HTERT RPE-1 (cell line): Measurements from ENCODE around the gene PRPF19.

Experiments used
- in situ Hi-C: fragments of 300-500 bp; cut with MboI; formaldehyde crosslinking; loops from 4 replicates; pipeline ENCODE4 v1.14.3; 2020; ENCODE audit warnings: low sequenced_read_pairs

Gene PRPF19

DNA sequence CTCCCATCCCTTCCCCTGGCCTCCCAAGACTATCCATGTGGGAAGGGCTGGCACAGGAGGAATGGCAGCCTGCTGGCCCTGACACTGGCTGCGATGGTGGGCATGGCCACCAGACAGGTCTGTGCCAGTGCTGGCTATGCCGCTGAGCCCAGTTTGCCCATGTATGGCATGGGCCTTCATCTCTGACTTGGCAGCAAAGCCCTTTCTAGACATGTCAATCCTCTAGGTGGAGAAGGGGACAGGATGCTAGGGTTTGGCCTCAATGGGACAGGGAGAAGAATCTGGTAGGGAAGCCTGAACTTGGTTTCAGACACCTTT is 30.3 kb downstream of the PRPF19 start:
- in situ Hi-C loops: no loop called here

DNA sequence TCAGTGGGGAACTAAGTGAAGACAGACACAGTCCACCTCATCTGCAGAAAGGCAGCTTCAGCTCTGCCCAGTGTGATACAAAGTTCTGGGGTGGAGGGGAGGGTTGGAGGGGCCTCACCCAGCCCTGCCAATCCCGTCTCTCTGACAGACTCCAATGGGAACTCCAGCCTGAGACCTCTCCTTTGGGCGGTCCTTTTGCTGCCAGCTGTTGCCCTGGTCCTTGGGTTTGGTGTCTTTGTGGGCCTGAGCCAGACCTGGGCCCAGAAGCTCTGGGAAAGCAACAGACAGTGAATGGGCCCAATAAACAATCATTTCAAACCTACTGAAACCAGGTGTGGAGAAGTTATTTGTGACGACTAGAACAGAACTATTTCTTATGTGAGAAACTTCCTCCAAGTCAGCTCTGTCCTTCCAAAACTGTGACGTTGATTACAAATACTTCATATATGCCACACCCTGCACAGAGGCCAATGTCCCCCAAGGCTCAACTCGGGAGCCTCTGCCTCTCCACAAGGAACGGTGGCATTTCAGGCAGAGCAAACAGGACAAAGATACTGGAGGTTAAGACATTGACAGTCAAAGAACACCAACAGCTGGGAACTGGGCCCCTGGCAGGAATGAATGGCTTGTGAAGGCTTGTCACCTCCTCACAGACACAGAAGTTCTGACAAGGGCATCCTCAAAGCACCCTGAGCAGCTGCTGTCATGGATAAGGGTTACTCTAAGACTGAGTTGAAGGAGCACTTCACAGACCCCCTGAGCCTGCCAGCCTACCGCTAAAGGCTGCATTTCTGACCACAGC is 30.8 kb downstream of the PRPF19 start:
- in situ Hi-C loops: no loop called here

DNA sequence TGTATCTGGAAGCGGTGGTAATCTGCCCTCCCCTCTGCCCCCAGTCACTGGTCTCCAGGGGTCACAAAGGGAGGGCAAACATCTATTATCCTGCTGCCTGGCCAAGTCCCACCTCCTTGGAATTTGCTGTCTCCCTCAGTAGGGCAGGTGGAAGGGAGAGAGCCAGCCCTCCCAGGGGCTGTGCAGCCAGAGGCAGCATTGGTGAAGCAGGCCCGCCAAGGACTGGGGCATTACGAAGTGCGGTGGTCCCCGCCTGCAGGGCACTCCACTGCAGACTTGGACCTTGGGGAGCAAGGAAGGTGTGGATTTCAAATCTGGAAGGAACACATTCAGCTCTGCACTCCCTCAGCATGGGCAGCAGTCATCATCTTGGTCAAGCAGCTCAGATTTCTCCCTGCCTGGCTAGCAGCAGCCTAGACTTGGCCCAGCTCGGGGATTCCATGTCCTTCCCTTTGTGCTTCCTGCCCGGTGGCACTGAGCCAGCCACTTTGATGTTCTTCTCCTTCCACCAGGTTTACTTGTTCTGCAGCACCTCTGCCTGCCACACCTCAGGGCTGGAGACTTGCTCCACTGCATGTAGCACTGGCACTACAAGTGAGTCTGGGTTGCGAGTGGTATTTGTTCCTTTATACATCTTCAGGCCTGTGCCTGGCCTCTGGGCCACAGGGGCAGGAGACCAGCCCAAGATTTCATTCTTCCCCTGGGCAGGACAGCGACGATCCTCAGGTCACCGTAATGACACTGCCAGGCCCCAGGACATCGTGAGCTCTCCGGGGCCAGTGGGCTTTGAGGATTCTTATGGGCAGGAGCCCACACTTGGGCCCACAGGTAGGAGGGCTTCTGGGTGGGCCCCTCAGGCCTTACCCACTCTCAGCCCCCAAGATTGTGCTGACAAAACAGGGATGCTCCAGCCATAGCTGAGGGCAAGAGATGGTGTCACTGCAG is 31.7 kb downstream of the PRPF19 start:
- in situ Hi-C loops: no loop called here

DNA sequence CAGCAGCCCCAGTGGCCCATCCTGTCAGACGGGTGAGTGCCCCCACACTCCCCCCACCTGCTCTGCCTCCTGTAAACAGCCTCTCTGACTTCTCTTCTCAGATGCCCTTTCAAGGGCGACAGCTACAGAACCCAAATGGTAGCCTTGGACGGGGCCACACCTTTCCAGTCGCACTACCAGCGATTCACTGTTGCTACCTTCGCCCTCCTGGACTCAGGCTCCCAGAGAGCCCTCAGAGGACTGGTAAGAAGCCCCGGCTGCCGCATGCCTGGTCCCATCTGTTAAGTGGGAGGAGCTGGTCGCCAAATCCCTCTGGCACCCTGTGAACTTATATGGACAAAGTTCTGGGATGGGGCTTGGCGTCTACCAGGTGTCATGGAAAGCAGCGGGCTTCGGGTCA is 32.9 kb downstream of the PRPF19 start:
- in situ Hi-C loops: no loop called here

DNA sequence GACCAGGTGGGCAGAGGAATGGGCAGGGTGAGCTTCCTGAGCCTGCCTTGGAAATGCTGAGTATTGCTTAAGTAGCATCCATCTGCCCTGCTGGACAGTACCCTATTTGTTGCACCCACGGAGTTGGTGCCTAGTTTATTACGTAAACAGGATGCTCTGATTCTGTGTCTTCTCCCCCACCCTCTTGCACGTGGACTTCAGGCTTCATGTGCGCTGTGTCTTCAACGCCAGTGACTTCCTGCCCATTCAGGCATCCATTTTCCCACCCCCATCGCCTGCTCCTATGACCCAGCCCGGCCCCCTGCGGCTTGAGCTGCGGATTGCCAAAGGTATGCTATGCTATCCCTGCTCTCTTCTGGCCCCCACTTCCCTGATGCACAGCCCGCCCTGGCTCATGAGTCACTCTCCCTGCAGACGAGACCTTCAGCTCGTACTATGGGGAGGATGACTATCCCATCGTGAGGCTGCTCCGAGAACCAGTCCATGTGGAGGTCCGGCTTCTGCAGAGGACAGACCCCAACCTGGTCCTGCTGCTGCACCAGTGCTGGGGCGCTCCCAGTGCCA is 33.3 kb downstream of the PRPF19 start:
- in situ Hi-C loops: no loop called here

DNA sequence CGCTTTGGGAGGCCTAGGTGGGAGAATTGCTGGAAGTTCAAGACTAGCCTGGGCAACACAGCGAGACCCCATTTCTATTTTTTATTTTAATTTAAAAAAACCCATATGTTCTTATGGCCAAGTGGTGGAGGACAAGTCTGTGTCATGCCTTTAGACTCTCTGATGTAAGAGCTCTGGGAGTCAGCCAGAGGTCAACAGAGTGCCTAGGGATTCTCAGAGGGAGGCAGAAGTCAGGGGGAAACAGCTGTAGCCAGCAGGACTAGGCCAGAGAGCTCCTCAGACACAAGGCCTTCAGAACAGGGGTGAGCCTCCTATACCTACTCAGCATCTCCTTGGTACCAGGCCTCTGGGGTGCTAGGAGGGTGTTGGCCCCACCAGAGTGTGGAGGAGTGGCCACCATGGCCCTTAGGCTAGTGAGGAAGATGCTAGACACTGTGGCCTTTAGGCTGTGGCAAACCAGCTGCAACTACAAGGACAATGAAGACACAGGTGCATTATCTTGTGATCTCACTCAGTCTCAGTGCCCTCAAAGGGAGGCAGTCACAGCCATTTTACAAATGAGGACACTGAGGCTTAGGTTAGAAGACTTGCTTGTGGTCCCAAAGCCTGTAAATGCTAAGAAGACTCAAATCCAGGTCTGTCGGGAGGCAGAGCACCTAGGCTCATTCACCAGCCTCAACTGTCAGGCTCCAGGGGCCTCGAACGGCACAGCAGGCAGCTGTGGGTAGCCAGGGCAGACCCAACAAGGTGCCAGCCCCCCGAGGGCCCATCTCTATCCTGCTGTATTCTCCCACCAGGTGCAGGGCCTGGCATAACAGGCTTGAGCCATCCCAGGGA is 34.0 kb downstream of the PRPF19 start:
- in situ Hi-C loops: no loop called here

DNA sequence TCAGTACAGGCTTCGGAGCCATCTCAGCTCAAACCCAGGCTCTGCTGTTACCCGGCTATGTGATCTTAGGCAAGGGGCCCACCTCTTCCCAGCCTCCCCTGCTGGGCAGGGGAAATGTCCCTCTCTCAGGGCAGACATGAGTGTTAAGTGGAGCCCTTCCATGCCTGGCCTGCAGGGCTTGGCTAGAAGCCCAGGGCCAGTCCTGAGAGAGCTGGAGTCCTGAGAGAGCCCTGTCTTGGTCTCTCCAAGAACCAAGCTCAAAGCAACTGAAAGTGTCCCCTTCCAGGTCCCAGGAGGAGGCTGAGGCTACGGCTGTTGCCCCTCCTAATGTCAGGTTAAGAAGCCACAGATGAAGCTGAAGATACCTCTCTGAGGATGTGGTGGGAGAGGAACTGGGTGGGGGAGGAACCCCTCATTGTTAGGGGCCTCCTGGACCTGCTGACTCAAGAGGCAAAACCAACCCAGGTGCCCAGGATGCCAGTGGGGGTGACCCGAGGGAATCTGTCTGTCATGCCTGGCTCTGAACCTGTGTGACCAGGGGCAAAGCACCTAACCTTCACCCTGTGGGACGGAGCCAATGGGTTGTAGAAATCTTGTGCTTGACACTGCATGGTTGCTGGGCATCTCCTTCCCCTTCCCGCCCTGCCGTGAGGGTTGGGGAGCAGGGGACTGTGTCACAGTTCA is 34.9 kb downstream of the PRPF19 start:
- in situ Hi-C loops: no loop called here

DNA sequence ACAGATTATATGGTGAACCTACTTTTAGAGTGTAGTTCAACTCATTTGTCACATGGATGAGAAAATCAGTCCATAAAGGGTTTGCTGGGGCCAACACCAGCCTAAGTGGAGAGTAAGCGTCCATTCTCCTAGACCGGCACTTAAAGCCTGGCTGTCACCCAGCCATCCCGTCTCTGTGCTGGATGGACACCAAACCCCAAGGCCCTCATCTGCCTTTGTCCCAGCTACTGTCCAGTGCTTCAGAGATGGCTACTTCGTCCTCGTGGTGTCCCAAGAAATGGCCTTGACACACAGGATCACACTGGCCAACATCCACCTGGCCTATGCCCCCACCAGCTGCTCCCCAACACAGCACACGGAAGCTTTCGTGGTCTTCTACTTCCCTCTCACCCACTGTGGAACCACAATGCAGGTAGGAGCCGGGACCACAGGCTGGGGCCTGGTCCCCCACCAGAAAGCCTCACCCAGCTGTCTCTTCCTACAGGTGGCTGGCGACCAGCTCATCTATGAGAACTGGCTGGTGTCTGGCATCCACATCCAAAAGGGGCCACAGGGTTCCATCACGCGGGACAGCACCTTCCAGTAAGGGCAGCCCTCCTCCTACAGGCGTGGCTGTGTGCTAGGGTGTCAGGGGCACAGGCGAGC is 35.5 kb downstream of the PRPF19 start:
- in situ Hi-C loops: no loop called here

DNA sequence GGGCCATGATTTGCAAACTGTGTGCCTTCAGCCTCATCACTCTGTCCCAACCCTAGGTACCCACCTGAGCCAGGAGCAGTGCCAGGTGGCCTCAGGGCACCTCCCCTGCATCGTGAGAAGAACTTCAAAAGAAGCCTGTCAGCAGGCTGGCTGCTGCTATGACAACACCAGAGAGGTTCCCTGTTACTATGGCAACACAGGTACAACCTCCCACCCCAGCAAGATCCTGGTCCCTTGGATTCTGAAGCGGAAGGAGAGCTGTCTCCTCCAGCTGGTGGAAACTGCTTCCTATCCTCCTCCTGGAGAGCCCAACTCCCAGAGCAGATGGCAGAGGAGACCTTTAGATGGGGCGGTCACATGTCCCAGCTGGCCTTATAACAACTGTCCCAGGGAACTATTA is 36.1 kb downstream of the PRPF19 start:
- in situ Hi-C loops: no loop called here

DNA sequence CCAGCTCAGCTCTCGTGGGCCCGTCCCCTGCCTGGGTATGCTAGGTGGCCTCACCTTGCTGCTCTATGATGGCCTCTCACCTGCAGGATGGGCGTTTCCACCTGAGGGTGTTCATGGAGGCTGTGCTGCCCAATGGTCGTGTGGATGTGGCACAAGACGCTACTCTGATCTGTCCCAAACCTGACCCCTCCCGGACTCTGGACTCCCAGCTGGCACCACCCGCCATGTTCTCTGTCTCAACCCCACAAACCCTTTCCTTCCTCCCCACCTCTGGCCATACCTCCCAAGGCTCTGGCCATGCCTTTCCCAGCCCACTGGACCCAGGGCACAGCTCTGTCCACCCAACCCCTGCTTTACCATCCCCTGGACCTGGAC is 36.9 kb downstream of the PRPF19 start:
- in situ Hi-C loops: no loop called here

DNA sequence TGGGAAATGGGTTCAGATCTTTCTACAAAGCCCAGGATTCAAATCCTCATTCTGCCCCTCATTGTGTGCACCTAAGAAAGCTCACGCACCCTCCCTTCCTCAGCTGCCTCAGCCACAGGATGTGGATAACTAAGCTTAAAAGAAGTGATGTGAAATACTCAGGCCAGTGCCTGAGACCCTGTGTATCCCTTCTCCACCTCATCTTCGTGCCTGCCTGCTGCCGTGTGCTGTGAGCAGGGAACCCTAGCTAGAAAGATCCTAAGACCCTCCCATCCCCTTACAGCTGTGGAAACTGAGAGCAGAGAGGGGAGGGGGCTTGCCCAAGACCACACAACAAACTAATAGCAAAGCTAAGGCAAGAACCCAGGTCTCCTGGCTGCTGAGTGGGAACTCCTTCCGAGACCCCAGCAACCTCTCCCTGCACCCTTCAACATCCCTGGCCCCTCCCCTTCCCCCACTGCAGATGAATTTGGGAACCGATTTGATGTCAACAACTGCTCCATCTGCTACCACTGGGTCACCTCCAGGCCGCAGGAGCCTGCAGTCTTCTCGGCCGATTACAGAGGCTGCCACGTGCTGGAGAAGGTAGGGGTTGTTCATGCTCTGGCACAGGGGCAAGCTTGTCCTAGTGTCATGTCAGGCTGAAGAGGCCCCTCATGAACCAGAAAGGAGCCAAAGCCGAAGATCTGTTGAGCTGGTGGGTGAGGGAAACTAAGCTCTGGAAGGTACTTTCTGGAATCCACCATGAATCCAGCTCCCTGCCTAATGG is 37.5 kb downstream of the PRPF19 start:
- in situ Hi-C loops: no loop called here

DNA sequence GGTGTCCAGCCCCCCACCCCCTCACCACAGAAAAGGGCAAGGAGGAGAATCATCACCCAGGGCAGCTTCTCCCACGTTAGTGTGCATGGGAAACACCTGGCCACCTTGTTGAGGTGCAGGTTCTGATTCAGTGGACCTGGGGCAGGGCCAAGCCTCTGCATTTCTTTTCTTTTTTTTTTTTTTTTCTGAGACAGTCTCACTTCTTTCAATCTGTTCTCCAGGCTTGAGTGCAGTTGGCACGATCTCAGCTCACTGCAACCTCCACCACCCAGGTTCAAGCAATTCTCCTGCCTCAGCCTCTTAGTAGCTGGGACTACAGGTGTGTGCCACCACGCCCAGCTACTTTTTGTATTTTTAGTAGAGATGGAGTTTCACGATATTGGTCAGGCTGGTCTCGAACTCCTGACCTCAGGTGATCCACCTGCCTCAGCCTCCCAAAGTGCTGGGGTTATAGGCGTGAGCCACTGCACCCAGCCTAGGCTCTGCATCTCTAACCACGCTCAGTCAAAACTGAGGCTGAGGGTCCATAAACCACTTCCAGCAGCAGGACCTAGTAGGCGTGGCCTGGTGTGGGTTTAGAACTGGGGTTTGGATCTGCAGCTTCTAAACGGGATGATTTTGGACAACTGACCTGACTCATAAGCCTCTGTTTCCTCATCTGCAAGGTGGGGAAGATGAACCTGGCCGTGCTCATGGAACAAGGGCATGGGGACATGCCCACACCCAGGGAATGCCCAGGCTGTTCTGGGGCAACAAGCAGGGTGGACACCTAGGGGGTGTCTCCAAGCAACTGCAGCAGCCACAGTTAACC is 38.3 kb downstream of the PRPF19 start:
- in situ Hi-C loops: no loop called here

DNA sequence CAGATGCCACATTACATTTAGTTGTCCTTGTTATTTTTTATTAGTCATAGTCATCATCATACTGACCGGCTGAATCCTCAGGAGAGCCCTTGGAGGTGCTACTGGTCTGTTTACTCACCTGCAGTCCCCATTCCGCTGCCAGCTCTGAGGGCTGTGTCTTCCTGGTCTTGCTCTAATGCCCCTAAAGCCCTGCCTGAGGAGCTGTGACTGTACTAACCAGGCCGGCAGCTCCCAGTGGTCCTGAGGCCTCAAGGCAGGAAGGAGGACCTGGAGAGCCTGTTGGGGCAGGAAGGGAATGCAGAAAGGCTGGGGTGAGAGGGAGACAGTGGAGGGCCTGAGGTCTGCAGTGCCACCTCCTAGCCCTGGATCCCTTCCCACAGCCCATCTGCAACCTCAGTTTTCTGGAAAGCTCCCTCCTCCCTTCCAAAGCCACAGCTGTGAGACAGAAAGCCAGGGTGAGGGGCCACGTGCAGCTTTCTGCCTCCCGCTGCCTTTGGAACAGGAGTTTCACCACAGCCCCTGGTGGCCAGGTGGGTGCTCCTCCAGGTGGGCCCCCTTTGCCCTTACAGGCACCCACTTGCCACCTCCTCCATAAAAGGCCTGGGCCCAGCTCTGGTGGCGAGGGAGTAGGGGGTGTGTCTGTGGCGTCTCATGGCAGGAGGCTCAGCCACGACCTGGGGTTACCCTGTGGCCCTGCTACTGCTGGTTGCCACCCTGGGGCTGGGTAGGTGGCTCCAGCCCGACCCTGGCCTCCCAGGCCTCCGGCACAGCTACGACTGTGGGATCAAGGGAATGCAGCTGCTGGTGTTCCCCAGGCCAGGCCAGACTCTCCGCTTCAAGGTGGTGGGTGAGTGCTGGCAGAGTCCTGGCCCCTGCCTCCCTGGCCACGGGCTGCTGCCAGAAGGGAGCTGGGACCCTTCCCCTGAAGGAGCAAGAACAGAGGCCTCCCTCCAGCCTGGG is 39.2 kb downstream of the PRPF19 start, which contains the start of gene ZP1:
Gene ZP1 (plus strand): TSS at position 632 of the 960 bp plus-strand sequence. CDS start 20 bp downstream, at position 652.
- in situ Hi-C loops: no loop called here

DNA sequence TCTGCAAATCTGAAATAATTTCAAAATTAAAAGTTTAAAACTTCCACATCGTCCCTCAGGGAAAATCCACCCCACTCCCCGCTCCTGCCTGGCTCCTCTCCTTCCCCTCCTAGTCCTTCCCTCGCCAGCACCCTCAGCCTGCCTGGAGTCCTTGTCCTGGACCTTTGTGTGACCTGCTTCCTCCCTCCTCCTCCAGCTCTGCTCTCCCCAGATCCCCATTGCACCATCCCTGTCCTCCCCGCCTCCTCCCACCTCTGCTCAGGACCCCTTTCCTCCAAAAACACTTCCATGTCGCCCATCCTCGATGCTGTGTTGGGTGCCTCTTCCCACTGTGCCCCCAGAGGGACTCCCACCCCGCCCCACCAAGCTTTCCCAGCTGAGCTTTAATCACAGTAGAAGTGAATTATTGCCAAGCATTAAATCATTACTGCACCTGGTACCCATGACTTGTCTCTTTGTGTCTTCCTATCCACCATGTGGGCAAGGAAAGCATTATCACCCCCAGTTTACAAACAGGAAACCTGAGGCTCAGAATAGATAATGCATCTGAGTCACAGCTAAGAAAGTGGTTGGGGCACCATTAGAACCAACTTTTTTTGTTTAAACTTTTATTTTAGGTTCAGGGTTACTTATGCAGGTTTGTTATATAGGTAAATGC is 41.4 kb downstream of the PRPF19 start:
- in situ Hi-C loops: no loop called here

DNA sequence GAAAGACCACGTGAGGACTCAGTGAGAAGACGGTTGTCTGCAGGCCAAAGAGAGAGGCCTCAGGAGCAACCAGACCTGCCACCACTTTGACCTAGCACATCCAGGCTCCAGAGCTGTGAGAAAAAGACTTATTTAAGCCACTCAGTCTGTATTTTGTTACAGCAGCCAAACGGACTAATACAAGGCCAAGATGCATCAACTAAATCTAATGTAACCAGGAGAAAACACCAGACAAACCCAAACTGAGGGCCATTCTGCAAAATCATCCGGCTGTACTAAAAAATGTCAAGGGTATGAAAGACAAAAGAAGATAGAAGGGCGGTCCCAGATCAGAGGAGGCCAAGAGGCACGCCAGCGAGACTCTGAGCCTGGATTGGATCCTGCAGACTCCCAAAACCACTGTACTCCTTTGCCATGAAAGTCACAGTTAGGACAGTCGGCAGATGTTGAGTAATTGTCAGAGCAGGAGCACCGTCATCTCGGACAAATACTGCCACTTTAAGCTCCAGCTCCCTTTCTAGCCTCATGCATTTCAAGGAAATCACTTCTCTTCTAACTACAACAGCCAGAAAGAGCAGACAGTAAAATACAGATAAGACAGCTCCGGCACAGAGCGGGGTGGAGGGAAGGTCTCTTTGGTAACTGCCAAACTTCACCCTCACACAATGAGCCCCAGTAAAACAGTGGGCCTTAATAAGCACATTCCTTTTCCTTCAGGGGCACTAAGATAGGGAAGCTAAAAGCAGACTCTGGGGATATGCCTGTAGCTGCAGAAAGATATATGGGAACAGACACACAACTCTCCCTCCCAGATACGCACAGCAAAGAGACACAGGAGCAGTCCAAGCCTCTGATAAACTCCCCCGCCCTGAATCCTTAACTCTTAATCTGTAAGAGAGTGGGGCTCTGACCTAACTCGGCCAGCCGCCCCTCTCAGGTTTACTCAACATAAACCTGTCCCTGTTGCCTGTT is 42.5 kb downstream of the PRPF19 start:
- in situ Hi-C loops: no loop called here
